Endodermal cell (in vitro differentiated cells): ENCODE data around the gene NUP188. TPM values are rescaled to one million over a fixed set of nuclear protein-coding genes. Genes with fewer than 3 reads are reported as not detected.
A peak's percentile ranks its signal among the peaks of the same experiment; 100 is the strongest.

Experiments used
- DNase-seq: peaks from one replicate; pipeline ENCODE4 v3.0.0-alpha.2; 2017
- H3K27ac ChIP-seq: 2 replicates; pipeline ENCODE4 v1.5.1; 2013; ENCODE audit warnings: mild to moderate bottlenecking, low read depth, low read length, moderate library complexity
- H3K27me3 ChIP-seq: 2 replicates; pipeline ENCODE4 v1.6.1; 2013; ENCODE audit warnings: mild to moderate bottlenecking, low read length, moderate library complexity; ENCODE audit not compliant: insufficient read depth, control insufficient read depth, poor library complexity, severe bottlenecking
- H3K36me3 ChIP-seq: 2 replicates; pipeline ENCODE4 v1.7.0; 2013; ENCODE audit warnings: mild to moderate bottlenecking, low read length, moderate library complexity; ENCODE audit not compliant: control insufficient read depth, insufficient read depth
- H3K4me1 ChIP-seq: one replicate; pipeline ENCODE4 v1.7.0; 2013; ENCODE audit warnings: low read length; ENCODE audit not compliant: control insufficient read depth, insufficient read depth
- H3K4me3 ChIP-seq: 2 replicates; pipeline ENCODE4 v1.5.1; 2013; ENCODE audit warnings: mild to moderate bottlenecking, low read length, moderate library complexity
- H3K9ac ChIP-seq: 2 replicates; pipeline ENCODE4 v1.6.1; 2013; ENCODE audit warnings: mild to moderate bottlenecking, low read length, moderate library complexity; ENCODE audit not compliant: poor library complexity, severe bottlenecking; ENCODE audit errors: extremely low read depth
- H3K9me3 ChIP-seq: 2 replicates; pipeline ENCODE4 v1.6.1; 2013; ENCODE audit warnings: mild to moderate bottlenecking, low read length, moderate library complexity; ENCODE audit not compliant: control insufficient read depth
- H3K27ac Mint-ChIP-seq: 2 replicates; pipeline ENCODE4 v1.8.0; 2020; ENCODE audit warnings: mixed read lengths
- H3K27me3 Mint-ChIP-seq: 2 replicates; pipeline ENCODE4 v1.8.0; 2021; ENCODE audit warnings: mild to moderate bottlenecking, mixed read lengths; ENCODE audit not compliant: insufficient read depth
- H3K36me3 Mint-ChIP-seq: 2 replicates; pipeline ENCODE4 v1.8.0; 2020; ENCODE audit warnings: low read depth, mixed read lengths
- H3K4me1 Mint-ChIP-seq: 2 replicates; pipeline ENCODE4 v1.8.0; 2020; ENCODE audit warnings: mixed read lengths
- H3K4me3 Mint-ChIP-seq: 2 replicates; pipeline ENCODE4 v1.8.0; 2020; ENCODE audit warnings: mild to moderate bottlenecking, moderate library complexity, mixed read lengths
- H3K9me3 Mint-ChIP-seq: 2 replicates; pipeline ENCODE4 v1.8.0; 2020; ENCODE audit warnings: mild to moderate bottlenecking, mixed read lengths
- CTCF ChIP-seq: fragments of 200-600 bp; sonication (generic); conservative IDR thresholded peaks from 2 replicates; pipeline ENCODE4 v1.5.0; 2021; ENCODE audit warnings: antibody characterized with exemption, mild to moderate bottlenecking
- WGBS, 2 experiments: methylation state at CpG; one replicate each; pipeline versions ENCODE4 v1.1.5 to v1.1.7; 2013; ENCODE audit warnings: missing lambda C conversion rate in 2 of 2, mixed read lengths in 1 of 2; ENCODE audit not compliant: insufficient coverage in 1 of 2, insufficient read length in 1 of 2; 5-methylcytosine and 5-hydroxymethylcytosine counted together
- total RNA-seq, 2 donors: library from RNA; stranded (reverse); fragmentation: NEBNext Ultra II Directional in 1 of 2; extraction: Animal tissue kit (Norgen Biotek cat#: 25700) in 1 of 2; gene quantifications; 2 replicates in 1 of 2; 3 replicates in 1 of 2; pipeline ENCODE4 v1.2.1, GENCODE V29; 2021

Gene NUP188
- total RNA-seq, 2 donors from 2014 or later, result 89.8 to 94.8 TPM

DNA sequence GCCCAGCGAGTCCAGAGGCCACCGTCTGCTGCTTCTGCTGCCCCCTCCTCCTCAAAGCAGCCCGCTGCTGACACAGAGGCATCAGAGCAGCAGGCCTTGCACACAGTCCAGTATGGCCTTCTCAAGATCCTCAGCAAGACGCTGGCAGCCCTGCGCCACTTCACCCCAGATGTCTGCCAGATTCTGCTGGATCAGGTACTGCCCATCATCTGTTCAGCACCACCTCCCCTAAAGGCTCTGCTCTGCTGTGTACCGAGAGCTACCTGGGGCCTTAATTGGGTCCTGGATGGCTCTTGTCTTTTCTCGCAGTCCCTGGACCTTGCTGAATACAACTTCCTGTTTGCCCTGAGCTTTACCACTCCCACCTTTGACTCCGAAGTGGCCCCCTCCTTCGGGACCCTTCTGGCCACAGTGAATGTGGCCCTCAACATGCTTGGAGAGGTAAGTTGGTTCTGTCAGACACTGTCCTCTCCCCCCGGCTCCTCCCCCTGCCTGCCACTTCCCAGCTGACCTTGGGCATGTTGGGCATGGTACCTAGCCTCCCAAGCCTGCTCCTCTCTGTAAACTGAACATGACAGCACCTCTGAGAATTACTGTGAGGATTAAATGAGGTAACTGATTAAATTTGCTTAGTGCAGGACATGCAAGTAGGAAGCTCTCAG lies 58.0 kb downstream of the NUP188 start:
- H3K27ac Mint-ChIP-seq, result peak overlapping the region; percentile 70
- TF ChIP-seq CTCF, result no peak
- Histone ChIP-seq H3K4me3 (no peak overlapping the region), H3K4me1 (no peaks in the 10 kb centered on the region), H3K9me3 (no peaks in the 10 kb centered on the region), H3K27ac (peak overlapping the region; percentile 32), H3K9ac (no peak overlapping the region), H3K27me3 (no peaks in the 10 kb centered on the region), H3K36me3 (peaks cover 57% of the 10 kb centered on the region)
- H3K27me3 Mint-ChIP-seq, result no peaks in the 10 kb centered on the region
- H3K4me1 Mint-ChIP-seq, result no peaks in the 10 kb centered on the region
- H3K9me3 Mint-ChIP-seq, result no peaks in the 10 kb centered on the region
- H3K4me3 Mint-ChIP-seq, result no peak overlapping the region
- peaks cover 60% of the 10 kb centered on the region for H3K36me3 Mint-ChIP-seq
- 93 to 100% methylated on average over 6 to 10 of the region's 10 CpGs for WGBS, 2 experiments
- DNase-seq, result peak; percentile 50

DNA sequence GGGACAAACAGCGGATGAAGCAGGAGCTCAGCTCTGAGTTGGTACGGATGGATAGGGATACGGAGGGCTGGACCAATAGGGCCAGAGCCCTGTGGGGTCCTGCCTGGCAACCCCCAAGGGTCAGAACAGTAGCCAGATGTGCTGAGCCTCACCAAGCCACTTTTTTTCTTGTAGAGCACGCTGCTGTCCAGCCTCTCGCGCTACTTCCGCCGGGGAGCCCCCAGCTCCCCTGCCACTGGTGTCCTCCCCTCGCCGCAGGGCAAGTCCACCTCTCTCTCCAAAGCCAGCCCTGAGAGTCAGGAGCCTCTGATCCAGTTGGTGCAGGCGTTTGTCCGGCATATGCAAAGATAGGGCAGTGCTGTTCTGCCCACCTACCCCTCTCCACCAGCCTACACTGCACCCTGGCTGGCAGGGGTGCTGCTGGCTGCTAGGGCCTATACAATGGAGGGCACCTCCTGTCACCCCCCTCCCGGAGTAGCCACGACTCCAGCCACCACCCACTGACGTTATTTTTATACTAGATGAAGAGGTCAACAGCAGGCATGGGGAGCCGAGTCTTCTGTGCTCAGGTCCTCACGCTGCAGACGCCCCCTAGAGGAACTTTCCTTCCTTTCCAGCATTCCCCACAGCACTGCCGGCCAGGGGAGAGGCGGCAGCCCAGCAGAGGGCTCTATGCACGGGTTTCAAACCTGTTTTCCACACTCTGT lies 59.0 kb downstream of the NUP188 start:
- H3K27ac Mint-ChIP-seq, result no peak overlapping the region
- 67 to 80% methylated on average over 13 to 21 of the region's 21 CpGs for WGBS, 2 experiments
- H3K27me3 Mint-ChIP-seq, result no peaks in the 10 kb centered on the region
- peaks cover 55% of the 10 kb centered on the region for H3K36me3 Mint-ChIP-seq
- H3K9me3 Mint-ChIP-seq, result no peaks in the 10 kb centered on the region
- Histone ChIP-seq H3K27ac (peak overlapping the region; percentile 6), H3K9ac (no peak overlapping the region), H3K4me1 (no peaks in the 10 kb centered on the region), H3K9me3 (no peaks in the 10 kb centered on the region), H3K27me3 (no peaks in the 10 kb centered on the region), H3K36me3 (peaks cover 49% of the 10 kb centered on the region), H3K4me3 (no peak overlapping the region)
- peak; percentile 91 for DNase-seq
- peak; percentile 95 for TF ChIP-seq CTCF
- H3K4me3 Mint-ChIP-seq, result no peak overlapping the region
- no peaks in the 10 kb centered on the region for H3K4me1 Mint-ChIP-seq

- H3K9me3 Mint-ChIP-seq, result no peaks in the 10 kb centered on the region
- no peaks in the 10 kb centered on the region for H3K27me3 ChIP-seq
- peaks cover 44% of the 10 kb centered on the region for H3K36me3 ChIP-seq
- no peak overlapping the region for H3K9ac ChIP-seq
- H3K36me3 Mint-ChIP-seq, result peaks cover 49% of the 10 kb centered on the region
- 95 to 96% methylated on average over 13 to 14 of the region's 14 CpGs for WGBS, 2 experiments
- H3K27ac Mint-ChIP-seq, result no peak overlapping the region
- H3K9me3 ChIP-seq, result no peaks in the 10 kb centered on the region
- H3K4me1 ChIP-seq, result no peaks in the 10 kb centered on the region
- H3K27ac ChIP-seq, result no peak overlapping the region
- no peaks in the 10 kb centered on the region for H3K4me1 Mint-ChIP-seq
- no peaks in the 10 kb centered on the region for H3K27me3 Mint-ChIP-seq
- H3K4me3 ChIP-seq, result no peak overlapping the region
- no peak overlapping the region for H3K4me3 Mint-ChIP-seq
- peak; percentile 23 for TF ChIP-seq CTCF
- DNase-seq, result no peak
Measured at GRCh38 chr9:129007035-129007765, 59.7 kb downstream of the NUP188 start.
